Smooth muscle cell (in vitro differentiated cells): Measurements from ENCODE around the gene ATXN2. TPM values are rescaled to one million over a fixed set of nuclear protein-coding genes. Genes with fewer than 3 reads are reported as not detected.

Experiments
- DNase-seq: peaks from one replicate; lab custom pipeline; 2025; ENCODE audit not compliant: unreplicated experiment; lab: John Stamatoyannopoulos, UW
- H2AFZ ChIP-seq: fragments of 200-600 bp; sonication (generic); 2 replicates; pipeline ENCODE4 v1.6.0; 2016; ENCODE audit warnings: antibody characterized with exemption, low read depth, mild to moderate bottlenecking
- H3F3A ChIP-seq: fragments of 200-600 bp; sonication (generic); 2 replicates; pipeline ENCODE4 v1.6.0; 2017; ENCODE audit warnings: antibody characterized with exemption, low read depth
- H3K27ac ChIP-seq: fragments of 200-600 bp; sonication (generic); 2 replicates; pipeline ENCODE4 v1.5.1; 2016; ENCODE audit warnings: low read depth, mild to moderate bottlenecking
- H3K27me3 ChIP-seq: fragments of 200-600 bp; sonication (generic); 2 replicates; pipeline ENCODE4 v1.6.1; 2016; ENCODE audit warnings: low read depth, mild to moderate bottlenecking
- H3K36me3 ChIP-seq: fragments of 200-600 bp; sonication (generic); 2 replicates; pipeline ENCODE4 v1.5.1; 2016; ENCODE audit warnings: low read depth
- H3K4me1 ChIP-seq: fragments of 200-600 bp; sonication (generic); 2 replicates; pipeline ENCODE4 v1.5.1; 2016; ENCODE audit warnings: low read depth
- H3K4me2 ChIP-seq: fragments of 200-600 bp; sonication (generic); 2 replicates; pipeline ENCODE4 v1.6.0; 2016; ENCODE audit warnings: mild to moderate bottlenecking
- H3K4me3 ChIP-seq: fragments of 200-600 bp; sonication (generic); 2 replicates; pipeline ENCODE4 v1.5.1; 2016; ENCODE audit warnings: mild to moderate bottlenecking
- H3K79me2 ChIP-seq: fragments of 200-600 bp; sonication (generic); 2 replicates; pipeline ENCODE4 v1.6.0; 2016; ENCODE audit warnings: low read depth, mild to moderate bottlenecking
- H3K9ac ChIP-seq: fragments of 200-600 bp; sonication (generic); 2 replicates; pipeline ENCODE4 v1.6.0; 2016; ENCODE audit warnings: low read depth
- H3K9me3 ChIP-seq: fragments of 200-600 bp; sonication (generic); replicated peaks from 2 replicates; pipeline ENCODE4 v1.5.1; 2016; ENCODE audit warnings: low read depth
- H4K20me1 ChIP-seq: fragments of 200-600 bp; sonication (generic); 2 replicates; pipeline ENCODE4 v1.6.0; 2016; ENCODE audit warnings: low read depth
- CTCF ChIP-seq: fragments of 200-600 bp; sonication (generic); IDR thresholded peaks from 2 replicates; pipeline ENCODE4 v1.5.1; 2017; ENCODE audit warnings: borderline replicate concordance, mild to moderate bottlenecking, antibody characterized with exemption; ENCODE audit not compliant: insufficient read depth, poor library complexity, severe bottlenecking
- WGBS: methylation state at CpG from one replicate; pipeline ENCODE4 v1.1.7; 2016; ENCODE audit warnings: low lambda C conversion rate; 5-methylcytosine and 5-hydroxymethylcytosine counted together
- polyA plus RNA-seq: library from polyadenylated mRNA; unstranded; fragments of >200 nt; fragmentation: Nextera tagmentation; extraction: Ambion mirVana; gene quantifications from 2 replicates; pipeline ENCODE4 v1.2.1, GENCODE V29; 2016
- total RNA-seq: library from RNA; depleted of rRNA; stranded (reverse); fragments of >200 nt; gene quantifications from 2 replicates; pipeline ENCODE4 v1.2.3, GENCODE V29; 2014

ATXN2 gene
- total and polyA plus RNA-seq, 2 experiments from 2014 or later, result 29.3 to 39.6 TPM

GRCh38 chr12:111546171-111546570, 52.9 kb downstream of the ATXN2 start:
- WGBS, result 94% methylated on average over 2 of the region's 2 CpGs
- no peak for TF ChIP-seq CTCF
- H3K27ac ChIP-seq, result peak overlapping the region; percentile 5
- H3K4me2 ChIP-seq, result no peak overlapping the region
- no peaks in the 10 kb centered on the region for H3K27me3 ChIP-seq
- peaks cover 17% of the 10 kb centered on the region for H3K36me3 ChIP-seq
- H3F3A ChIP-seq, result no peaks in the 10 kb centered on the region
- no peaks in the 10 kb centered on the region for H3K4me1 ChIP-seq
- no peak overlapping the region for H3K9ac ChIP-seq
- peaks cover 31% of the 10 kb centered on the region for H3K79me2 ChIP-seq
- peaks cover 56% of the 10 kb centered on the region for H4K20me1 ChIP-seq
- no peaks in the 10 kb centered on the region for H3K9me3 ChIP-seq
- no peak for DNase-seq
- H2AFZ ChIP-seq, result no peak overlapping the region
- no peak overlapping the region for H3K4me3 ChIP-seq

GRCh38 chr12:111544032-111544431, 55.1 kb downstream of the ATXN2 start:
- peaks cover 14% of the 10 kb centered on the region for H3K79me2 ChIP-seq
- H4K20me1 ChIP-seq, result peaks cover 46% of the 10 kb centered on the region
- H3K4me1 ChIP-seq, result no peaks in the 10 kb centered on the region
- 96% methylated on average over 1 of the region's 1 CpG for whole genome bisulfite sequencing
- no peaks in the 10 kb centered on the region for H3F3A ChIP-seq
- no peaks in the 10 kb centered on the region for H3K9me3 ChIP-seq
- H3K27ac ChIP-seq, result no peak overlapping the region
- H3K27me3 ChIP-seq, result no peaks in the 10 kb centered on the region
- no peak overlapping the region for H3K9ac ChIP-seq
- TF ChIP-seq CTCF, result no peak
- no peak overlapping the region for H2AFZ ChIP-seq
- H3K36me3 ChIP-seq, result peaks cover 17% of the 10 kb centered on the region
- DNase-seq, result no peak
- no peak overlapping the region for H3K4me3 ChIP-seq
- no peak overlapping the region for H3K4me2 ChIP-seq

- H3K9me3 ChIP-seq, result no peaks in the 10 kb centered on the region
- no peaks in the 10 kb centered on the region for H3F3A ChIP-seq
- 68% methylated on average over 2 of the region's 2 CpGs for WGBS
- H3K36me3 ChIP-seq, result no peaks in the 10 kb centered on the region
- no peak overlapping the region for H3K27ac ChIP-seq
- H3K4me1 ChIP-seq, result peaks cover 9% of the 10 kb centered on the region
- H4K20me1 ChIP-seq, result peaks cover 54% of the 10 kb centered on the region
- DNase-seq, result no peak
- TF ChIP-seq CTCF, result no peak
- peaks cover 18% of the 10 kb centered on the region for H3K79me2 ChIP-seq
- H3K27me3 ChIP-seq, result no peaks in the 10 kb centered on the region
- H2AFZ ChIP-seq, result no peak overlapping the region
- H3K4me3 ChIP-seq, result no peak overlapping the region
- H3K9ac ChIP-seq, result no peak overlapping the region
- no peak overlapping the region for H3K4me2 ChIP-seq
Observed at GRCh38 chr12:111532751-111533150, 66.4 kb downstream of the ATXN2 start.
